ENCODE measurements around the gene HTR1E. TPM values are rescaled to one million over a fixed set of nuclear protein-coding genes. Genes with fewer than 3 reads are reported as not detected.
"Not testable (repeated sequence)": the region's sequence is repeated elsewhere in the genome, so short reads cannot be mapped to it uniquely, and the experiment has no call there.

Gene HTR1E
- total RNA-seq (not detected), polyA plus RNA-seq (not detected)
- long read RNA-seq, donor 1, result 0 reads
- long read RNA-seq, donor 2, result 0 reads
- long read RNA-seq, donor 3, result 0 reads

- H3K36me3 ChIP-seq, result no peaks in the 10 kb centered on the region
- no peaks in the 10 kb centered on the region for H3K9me3 ChIP-seq
- intact Hi-C loops (cut with DNase I), result loop anchor here in 3 of 10 donors (2.0 to 10.0 kb wide), 3 partner anchors 1015 to 1183 kb away; no protein-coding TSS in a partner anchor
- peaks cover 8 to 44% (median 31%) of the 10 kb centered on the region in 9 donors for H3K27me3 ChIP-seq
- TF ChIP-seq CTCF (IDR thresholded peaks at IDR 0.05) (peak in 10 of 12 donors; percentile 26 to 60 (median 38)), POLR2A (IDR thresholded peaks at IDR 0.05) (no peak)
- peak in 3 of 4 donors; percentile 58 to 68 (median 67) for ATAC-seq
- peaks cover 0 to 12% (median 0%) of the 10 kb centered on the region in 12 donors for H3K4me1 ChIP-seq
- peak in 4 of 5 donors; percentile 11 to 42 (median 26) for DNase-seq
- 1 to 5% (median 3%) methylated on average over 27 to 55 of the region's 55 CpGs for WGBS, 4 donors
- H3K27ac ChIP-seq, result no peak within 1 kb of the TSS
- peak within 1 kb of the TSS in 8 of 12 donors; percentile 5 to 33 (median 24) for H3K4me3 ChIP-seq
Observed at GRCh38 chr6:86937219-86938079, at the start of gene HTR1E. HTR1E (plus strand) TSS chr6:86937528; CDS start chr6:87015335, 77,807 bp downstream.

- H3K27me3 ChIP-seq, result no peaks in the 10 kb centered on the region
Observed at GRCh38 chr6:86888301-86888700, 49.0 kb upstream of the HTR1E start.

GRCh38 chr6:86897265-86897664 is 40.1 kb upstream of the HTR1E start:
- H3K36me3 ChIP-seq; intact Hi-C loops (cut with DNase I); H3K9me3 ChIP-seq; H3K4me1 ChIP-seq; H3K4me3 ChIP-seq; ATAC-seq; DNase-seq; H3K27ac ChIP-seq; H3K27me3 ChIP-seq: not testable (repeated sequence)
- WGBS, 4 donors, result 86 to 93% (median 88%) methylated on average over 8 of the region's 8 CpGs

More at GRCh38 chr6:86888301-86888700, 49.0 kb upstream of the HTR1E start:
- Histone ChIP-seq H3K4me1 (no peaks in the 10 kb centered on the region), H3K36me3 (no peaks in the 10 kb centered on the region), H3K9me3 (peaks cover 0 to 24% (median 0%) of the 10 kb centered on the region in 12 donors), H3K27ac (no peak overlapping the region), H3K4me3 (no peak overlapping the region)
- intact Hi-C loops (cut with DNase I), result no loop called here
- DNase-seq, result no peak
- 47 to 54% (median 49%) methylated on average over 4 of the region's 4 CpGs for WGBS, 4 donors
- TF ChIP-seq CTCF (IDR thresholded peaks at IDR 0.05) (no peak), POLR2A (IDR thresholded peaks at IDR 0.05) (no peak)
- no peak for ATAC-seq

- WGBS, 4 donors, result 71 to 84% (median 77%) methylated on average over 2 of the region's 2 CpGs
- Histone ChIP-seq H3K27me3 (no peaks in the 10 kb centered on the region), H3K4me1 (no peaks in the 10 kb centered on the region), H3K36me3 (no peaks in the 10 kb centered on the region), H3K27ac (no peak overlapping the region), H3K9me3 (peaks cover 0 to 5% (median 0%) of the 10 kb centered on the region in 12 donors), H3K4me3 (no peak overlapping the region)
- ATAC-seq (no peak), DNase-seq (no peak)
- intact Hi-C loops (cut with DNase I), result no loop called here
- TF ChIP-seq CTCF (IDR thresholded peaks at IDR 0.05), result no peak
- TF ChIP-seq POLR2A (IDR thresholded peaks at IDR 0.05), result no peak
Observed at GRCh38 chr6:86913795-86914194, 23.5 kb upstream of the HTR1E start.

Data from heart left ventricle (tissue), 16 donors.